ENCODE data around the gene TBX18.

- TF ChIP-seq CTCF (conservative IDR thresholded peaks at IDR 0.05) = no peak
- no peak for TF ChIP-seq ZFX (IDR thresholded peaks at IDR 0.05)
Observed at GRCh38 chr6:84771756-84772356, 7.5 kb upstream of the TBX18 start.

All from C4-2B (cell line).